ENCODE data around the gene GLOD4.

Gene GLOD4

DNA sequence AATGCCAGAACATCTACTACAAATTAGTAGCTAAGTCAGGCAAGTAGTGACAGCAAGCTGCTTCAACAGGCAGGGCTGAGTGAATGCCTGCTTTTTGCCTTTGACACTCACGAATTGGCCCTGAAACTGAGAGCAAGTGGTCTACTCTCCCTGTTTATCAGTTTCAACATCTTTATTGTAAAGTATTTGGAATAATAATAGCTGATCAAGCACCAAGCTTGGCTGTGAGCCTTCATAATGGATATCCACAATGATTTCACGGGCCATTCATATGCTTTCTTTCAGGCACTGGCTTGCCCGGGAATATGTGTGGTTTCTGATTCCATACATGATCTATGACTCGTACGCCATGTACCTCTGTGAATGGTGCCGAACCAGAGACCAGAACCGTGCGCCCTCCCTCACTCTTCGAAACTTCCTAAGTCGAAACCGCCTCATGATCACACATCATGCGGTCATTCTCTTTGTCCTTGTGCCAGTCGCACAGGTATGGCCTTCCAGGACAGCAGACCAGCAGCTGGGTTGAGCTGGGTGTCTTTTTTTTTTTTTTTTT is 44.4 kb downstream of the GLOD4 start:
- DNase-seq = no peak

DNA sequence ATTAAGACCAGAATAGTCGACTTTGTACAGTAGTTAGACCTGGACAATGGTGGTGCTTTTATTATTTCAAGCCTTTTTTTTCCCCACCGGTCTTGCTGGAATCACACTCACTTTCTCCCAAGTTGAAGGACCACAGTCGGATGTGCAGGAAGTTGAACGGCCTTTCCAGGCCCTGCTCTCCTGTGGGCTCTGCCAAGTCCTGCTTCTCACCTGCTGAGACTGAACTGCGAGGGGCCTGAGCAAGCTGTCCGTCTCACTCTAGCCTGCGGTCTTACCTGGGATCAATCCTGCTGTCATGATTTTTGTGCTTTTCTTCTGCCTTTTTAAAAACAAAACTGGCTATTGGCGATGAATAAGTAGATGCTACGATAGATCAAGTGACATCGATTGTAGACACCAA is 48.3 kb downstream of the GLOD4 start:
- DNase-seq = no peak

GRCh38 chr17:732902-733720 is 49.0 kb downstream of the GLOD4 start:
- no peak for DNase-seq

DNA sequence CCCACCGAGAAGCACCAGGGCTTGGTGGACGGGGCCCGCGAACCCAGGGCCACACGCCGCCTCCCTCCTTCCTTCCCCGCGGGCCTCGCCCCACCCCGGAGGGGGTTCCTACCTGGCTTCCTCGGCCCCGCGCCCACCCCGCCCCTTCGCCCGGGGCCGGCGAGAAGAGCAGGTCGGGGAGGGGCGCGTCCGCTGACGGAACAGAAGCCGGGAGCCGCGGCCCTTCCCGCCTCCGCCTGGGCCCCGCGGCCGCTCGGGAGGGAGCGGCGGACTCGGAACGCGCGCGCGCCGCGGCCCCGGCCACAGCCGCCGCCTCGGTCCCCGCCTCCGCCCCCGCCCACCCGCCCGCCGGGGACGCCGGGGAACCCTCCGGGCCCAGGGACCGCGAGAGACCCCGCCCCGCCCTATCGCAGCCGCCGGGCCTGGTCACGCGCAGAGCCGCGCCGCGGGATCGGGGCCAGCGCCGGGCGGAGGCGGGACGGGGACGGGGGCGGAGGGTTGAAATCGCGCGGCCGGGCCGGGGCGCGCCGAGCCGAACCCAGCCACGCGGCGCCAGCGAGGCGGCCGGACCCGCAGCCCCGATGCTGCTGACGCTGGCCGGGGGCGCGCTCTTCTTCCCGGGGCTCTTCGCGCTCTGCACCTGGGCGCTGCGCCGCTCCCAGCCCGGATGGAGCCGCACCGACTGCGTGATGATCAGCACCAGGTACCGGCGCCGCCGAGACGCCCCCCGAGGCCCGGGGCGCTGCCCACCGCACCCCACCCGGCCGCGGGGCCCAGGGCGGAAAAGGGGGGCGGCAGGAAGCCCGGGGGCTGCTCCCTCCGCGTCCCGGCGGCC is 49.8 kb downstream of the GLOD4 start, which contains the start of gene TLCD3A:
Gene TLCD3A (plus strand): TSS at position 530 of the 835 bp plus-strand sequence. CDS start 52 bp downstream, at position 582.
- no peak for DNase-seq

DNA sequence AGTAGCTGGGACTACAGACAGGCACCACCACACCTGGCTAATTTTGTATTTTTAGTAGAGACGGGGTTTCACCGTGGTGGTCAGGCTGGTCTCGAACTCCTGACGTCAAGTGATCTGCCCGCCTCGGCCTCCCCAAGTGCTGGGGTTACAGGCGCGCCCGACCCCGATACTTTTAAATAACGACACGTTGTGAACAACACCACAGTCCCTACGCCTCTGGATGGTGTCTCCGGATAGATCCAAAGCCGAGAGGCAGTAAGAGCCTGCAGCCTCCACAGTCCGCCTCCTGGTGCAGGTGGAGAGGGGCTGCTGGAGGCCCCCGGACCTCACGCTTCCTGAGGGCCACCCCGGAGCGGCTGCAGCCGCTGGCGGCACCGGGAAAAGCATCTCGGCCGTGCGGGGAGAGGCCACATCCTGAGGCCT is 50.4 kb downstream of the GLOD4 start:
- no peak for DNase-seq

DNA sequence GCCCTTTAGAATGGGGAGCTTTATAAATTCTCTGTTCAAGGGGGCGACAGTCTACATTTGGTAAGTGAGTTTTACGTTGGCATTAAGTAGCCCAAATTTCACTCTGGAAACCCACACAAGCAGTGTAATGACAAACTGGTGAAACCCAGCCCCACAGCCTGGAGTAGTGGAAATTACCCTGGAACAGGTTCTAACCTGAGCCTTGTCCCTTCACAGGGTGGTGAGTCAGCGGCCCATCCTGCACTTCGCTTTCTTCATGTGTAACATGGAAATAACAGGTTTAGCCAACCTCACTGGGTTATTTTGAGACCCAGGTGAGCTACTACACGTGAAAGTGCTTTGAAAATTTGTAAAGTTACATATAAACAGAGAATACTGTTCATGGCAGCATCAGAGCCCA is 53.2 kb downstream of the GLOD4 start:
- no peak for DNase-seq

DNA sequence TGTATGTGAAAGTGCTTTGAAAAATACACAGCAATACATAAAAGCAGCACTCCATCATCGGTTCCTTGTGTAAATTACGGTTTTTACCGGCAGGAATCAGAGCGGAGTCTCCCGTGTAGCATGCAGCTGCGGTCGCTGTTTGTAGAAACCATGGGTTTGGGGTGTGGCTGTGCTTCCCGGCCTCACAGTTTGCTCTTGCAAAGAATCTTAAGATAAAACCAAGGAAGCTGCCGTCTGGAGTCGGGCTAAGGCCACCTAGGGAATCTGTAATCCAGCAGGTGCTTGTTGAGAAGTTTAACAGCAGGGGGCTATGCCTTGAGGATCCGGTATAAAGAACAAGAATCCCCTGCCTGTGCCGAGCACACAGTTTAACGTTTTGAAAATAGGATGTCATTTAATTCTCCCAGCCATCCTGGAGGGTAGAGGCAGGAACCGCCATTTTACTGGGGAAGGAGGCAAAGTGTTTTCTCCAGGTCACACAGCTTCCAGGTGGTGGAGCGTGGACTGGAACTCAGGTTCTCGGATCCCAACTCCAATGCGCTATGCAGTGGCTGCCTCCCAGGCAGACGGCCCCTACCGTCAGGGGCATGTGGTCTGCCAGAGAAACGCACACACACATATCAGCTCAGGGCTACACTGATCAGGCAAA is 55.7 kb downstream of the GLOD4 start:
- DNase-seq = no peak

DNA sequence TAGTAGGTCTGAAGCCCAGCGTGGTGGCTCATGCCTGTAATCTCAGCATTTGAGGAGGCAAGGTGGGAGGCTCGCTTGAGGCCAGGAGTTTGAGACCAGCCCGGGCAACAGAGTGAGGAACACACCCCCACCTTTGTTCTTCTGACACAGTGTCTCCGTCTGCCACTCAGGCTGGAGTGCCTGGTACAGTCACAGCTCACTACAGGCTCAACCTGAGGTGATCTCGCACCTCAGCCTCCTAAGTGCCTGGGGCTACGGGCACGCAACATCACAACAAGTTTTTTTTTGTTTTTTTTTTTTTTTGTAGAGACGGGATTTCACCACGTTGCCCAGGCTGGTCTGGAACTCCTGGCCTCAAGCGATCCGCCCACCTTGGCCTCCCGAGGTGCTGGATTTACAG is 56.3 kb downstream of the GLOD4 start:
- no peak for DNase-seq

- no peak for DNase-seq
These were observed 57.0 kb downstream of the GLOD4 start for GRCh38 chr17:725084-725483.

GRCh38 chr17:721540-721937 is 60.5 kb downstream of the GLOD4 start:
- DNase-seq = no peak

DNA sequence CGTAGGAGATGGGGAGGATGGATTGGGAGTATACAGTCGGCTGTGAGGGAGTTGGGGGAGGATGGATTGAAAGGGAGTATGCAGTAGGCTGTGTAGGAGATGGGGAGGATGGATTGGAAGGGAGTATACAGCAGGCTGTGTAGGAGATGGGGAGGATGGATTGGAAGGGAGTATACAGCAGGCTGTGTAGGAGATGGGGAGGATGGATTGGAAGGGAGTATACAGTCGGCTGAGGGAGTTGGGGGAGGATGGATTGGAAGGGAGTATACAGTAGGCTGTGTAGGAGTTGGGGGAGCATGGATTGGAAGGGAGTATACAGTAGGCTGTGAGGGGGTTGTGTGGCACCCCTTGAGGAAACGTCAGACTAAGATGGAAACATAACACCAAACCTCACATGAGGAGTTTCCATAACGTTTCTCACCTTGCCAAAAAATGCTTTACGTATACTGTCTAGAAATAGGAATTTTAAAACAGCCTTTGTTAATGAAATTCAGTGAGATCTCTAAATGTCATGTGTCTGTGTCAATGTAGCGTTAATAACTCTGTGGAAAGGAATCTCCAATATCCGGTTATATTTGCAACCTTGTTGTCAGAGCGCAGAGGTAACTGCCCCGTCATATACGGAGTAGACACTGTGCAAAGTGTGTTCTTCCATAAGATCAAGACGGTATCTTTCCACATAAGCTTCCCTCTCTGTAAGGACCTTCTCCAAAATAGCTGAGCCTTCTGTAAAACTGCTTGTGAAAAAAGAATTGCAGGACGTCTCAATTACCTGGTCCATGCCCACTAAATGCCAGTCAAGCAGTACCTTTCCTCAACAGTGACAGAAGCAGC is 61.2 kb downstream of the GLOD4 start:
- no peak for DNase-seq

GRCh38 chr17:718075-718474 is 64.0 kb downstream of the GLOD4 start:
- DNase-seq = no peak

Data from NK-92 treated with Interleukin-12 subunit alpha and Interleukin-12 subunit beta, amount 100 ng/mL, for 24 hours (cell line).